Stomach (tissue), 4 donors: ENCODE measurements around the gene TCOF1.

ENCODE experiments used
- EP300 ChIP-seq: sonication (generic); formaldehyde crosslinking; IDR thresholded peaks from one replicate; pipeline ENCODE4 v1.6.1; 2017; ENCODE audit warnings: antibody characterized with exemption
- POLR2A ChIP-seq, 4 donors: fragments of 450-650 bp; IDR thresholded peaks; one replicate each; pipeline ENCODE4 v1.6.1; 2016; ENCODE audit warnings: antibody characterized with exemption in 4 of 4, control low read depth in 2 of 4, mild to moderate bottlenecking in 1 of 4, moderate library complexity in 1 of 4
- TF ChIP-seq, protein P1 (sequence below), 7 experiments: fragments of 450-650 bp in 4 of 7; fragments of 200-600 bp in 3 of 7; sonication (generic) in 3 of 7; IDR thresholded peaks; one replicate each; pipeline ENCODE4 v1.5.1; 2016 to 2019; ENCODE audit warnings: antibody characterized with exemption in 7 of 7, control low read depth in 2 of 7, mild to moderate bottlenecking in 1 of 7

DNA sequence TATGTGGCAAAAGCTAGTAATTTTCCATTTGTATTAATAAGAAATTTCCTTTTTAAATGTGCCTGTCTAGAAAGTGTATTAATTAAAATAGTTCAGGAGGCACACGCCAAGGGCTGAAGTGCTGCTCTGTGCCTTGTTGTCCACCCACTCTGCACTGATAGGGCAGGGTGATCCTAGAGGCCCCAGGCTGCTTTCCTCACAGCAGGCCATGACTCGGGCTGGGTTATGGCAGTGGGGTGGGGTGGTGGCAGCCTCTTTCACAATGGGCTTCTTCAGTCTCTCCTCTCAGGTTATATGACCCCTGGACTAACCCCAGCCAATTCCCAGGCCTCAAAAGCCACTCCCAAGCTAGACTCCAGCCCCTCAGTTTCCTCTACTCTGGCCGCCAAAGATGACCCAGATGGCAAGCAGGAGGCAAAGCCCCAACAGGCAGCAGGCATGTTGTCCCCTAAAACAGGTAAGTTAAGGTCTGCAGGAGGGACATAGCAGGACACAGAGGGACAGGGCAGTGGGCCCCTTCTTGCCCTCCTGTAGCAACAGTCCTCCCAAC lies 35.7 kb downstream of the TCOF1 start:
- TF ChIP-seq POLR2A (IDR thresholded peaks at IDR 0.05) (no peak), EP300 (no peak)
- TF ChIP-seq, protein P1, sequence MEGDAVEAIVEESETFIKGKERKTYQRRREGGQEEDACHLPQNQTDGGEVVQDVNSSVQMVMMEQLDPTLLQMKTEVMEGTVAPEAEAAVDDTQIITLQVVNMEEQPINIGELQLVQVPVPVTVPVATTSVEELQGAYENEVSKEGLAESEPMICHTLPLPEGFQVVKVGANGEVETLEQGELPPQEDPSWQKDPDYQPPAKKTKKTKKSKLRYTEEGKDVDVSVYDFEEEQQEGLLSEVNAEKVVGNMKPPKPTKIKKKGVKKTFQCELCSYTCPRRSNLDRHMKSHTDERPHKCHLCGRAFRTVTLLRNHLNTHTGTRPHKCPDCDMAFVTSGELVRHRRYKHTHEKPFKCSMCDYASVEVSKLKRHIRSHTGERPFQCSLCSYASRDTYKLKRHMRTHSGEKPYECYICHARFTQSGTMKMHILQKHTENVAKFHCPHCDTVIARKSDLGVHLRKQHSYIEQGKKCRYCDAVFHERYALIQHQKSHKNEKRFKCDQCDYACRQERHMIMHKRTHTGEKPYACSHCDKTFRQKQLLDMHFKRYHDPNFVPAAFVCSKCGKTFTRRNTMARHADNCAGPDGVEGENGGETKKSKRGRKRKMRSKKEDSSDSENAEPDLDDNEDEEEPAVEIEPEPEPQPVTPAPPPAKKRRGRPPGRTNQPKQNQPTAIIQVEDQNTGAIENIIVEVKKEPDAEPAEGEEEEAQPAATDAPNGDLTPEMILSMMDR (IDR thresholded peaks at IDR 0.05): no peak
